ENCODE results near the gene MLX.
A peak's percentile ranks its signal among the peaks of the same experiment; 100 is the strongest.
"Not testable (repeated sequence)": the region's sequence is repeated elsewhere in the genome, so short reads cannot be mapped to it uniquely, and the experiment has no call there.

Gene MLX

DNA sequence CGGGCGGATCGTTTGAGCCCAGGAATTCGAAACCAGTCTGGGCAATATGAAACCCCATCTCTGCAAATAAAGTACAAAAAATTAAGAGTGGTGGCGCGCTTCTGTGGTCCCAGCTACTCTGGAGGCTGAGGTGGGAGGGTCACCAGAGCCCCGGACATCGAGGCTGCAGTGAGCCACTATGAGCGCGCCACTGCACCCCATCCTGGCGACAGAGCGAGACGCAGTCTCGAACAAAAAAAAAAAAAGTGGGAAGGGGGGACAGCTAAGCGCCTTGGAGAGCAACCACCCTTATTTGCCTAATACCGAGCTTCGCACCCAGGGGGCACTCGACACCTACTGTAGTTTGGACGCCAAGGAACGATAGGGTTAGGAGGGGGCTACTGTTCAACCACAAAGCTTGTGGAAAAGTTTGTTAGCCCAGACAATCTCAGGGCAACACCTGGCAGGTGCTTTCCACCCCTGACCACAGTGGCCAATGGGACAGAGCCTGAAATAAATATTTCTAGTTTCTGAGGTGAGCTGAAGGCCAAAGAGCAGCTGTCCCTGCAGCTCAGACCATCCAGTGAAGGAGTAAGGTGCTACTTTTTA lies 11.5 kb downstream of the MLX start:
- peak; percentile 75 for DNase-seq (ENCODE audit: low read depth, low spot score)

GRCh38 chr17:42579794-42580551 lies 13.1 kb downstream of the MLX start:
- DNase-seq (ENCODE audit: low read depth, low spot score) = no peak

DNA sequence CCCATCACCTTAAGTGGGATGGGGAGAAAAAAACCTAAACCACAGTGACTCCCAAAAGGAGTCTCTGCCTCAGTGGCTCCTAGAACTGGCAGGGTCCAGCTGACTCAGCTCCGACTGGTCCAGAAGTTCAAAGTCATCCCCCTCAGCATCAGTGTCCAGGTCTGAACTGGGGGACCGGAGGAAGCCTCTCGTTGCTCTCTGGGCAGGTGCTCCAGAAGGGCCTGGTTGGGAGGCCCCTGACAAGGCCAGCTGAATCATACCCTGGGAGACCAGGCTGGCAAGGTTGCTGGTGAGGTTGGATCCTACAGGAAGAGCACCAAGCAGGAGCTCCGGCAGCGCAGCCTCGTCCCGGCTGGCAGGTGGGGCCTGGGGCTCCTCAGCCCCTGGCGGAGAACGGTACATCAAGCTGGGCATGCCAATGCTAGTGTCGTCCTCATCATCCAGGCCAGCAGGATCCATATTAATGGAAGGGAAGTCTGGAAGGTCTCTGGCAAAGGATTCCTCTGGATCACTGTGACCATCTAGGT lies 14.9 kb downstream of the MLX start:
- no peak for DNase-seq (ENCODE audit: low read depth, low spot score)

- DNase-seq (ENCODE audit: low read depth, low spot score) = no peak
Measured at GRCh38 chr17:42584880-42585279, 18.0 kb downstream of the MLX start.

DNA sequence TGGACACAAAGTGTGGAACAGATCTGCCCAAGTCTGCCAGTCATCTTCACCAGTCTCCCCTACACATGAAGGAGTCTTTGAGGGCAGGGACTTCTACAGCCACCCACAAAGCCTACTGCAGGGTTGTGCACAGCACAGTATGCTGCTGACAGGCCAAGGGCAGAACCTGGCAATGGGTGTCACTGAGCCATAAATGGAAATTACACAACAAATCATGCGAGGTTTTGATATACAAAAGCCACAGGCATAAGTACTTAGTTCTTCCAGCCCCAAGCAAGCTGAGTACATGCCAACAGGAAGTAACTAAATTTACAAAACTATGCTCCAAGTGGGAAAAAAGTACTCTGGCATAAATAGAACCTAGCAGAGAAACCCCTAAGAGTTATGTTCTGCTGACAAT lies 18.5 kb downstream of the MLX start:
- DNase-seq (ENCODE audit: low read depth, low spot score) = no peak

DNA sequence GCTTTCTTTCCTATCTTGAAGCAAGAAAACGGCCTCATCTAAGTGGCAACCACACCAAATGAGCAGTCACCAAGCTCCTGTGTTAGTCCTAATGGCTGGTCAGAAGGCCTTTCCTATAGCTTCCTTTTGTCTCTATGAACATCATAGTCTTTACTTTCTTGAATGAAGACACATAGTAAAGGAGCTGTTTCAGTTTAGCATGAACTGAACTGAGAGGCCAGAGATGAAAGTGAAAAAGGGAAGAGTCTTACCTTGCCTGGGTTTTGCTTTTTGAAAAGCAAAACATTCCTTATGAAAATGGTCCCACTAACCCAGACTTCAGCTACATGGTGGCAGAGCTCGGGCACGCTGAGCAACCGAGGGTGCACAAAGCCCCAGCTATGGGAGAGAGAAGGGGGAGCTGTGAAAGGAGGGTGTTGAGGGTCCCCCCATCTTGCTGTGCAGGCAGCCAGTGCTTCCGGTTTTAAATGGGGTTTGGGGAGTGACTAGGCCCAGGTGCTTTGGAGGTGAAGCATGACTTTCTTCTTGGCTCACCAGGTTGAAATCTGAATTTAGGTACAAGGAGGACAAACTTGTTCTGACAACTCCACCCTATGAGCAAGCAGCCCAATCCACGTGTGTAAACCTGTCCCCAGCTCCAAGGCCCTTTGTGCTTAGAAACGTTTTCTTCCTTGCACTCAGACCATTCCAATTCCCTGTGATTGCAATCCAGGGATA lies 19.8 kb downstream of the MLX start:
- DNase-seq (ENCODE audit: low read depth, low spot score) = no peak

DNA sequence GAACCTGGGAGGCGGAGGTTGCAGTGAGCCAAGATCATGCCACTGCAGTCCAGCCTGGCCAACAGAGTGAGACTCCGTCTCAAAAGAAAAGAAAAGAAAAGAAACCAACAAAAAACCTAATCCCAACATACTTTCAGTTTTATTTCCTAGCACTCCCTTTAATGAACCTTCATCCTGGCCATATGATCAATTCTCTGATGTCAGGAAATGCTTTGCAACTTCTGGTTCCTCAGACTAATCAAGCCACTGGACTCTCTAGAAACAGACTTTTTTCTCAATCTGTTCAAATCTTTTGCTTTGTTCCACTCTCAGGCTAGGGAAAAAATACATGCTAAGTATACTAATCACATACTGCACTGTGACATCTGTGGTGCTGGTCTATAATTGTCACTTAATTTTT lies 24.0 kb downstream of the MLX start:
- no peak for DNase-seq (ENCODE audit: low read depth, low spot score)

GRCh38 chr17:42591411-42591810 lies 24.5 kb downstream of the MLX start:
- DNase-seq (ENCODE audit: low read depth, low spot score) = no peak

DNA sequence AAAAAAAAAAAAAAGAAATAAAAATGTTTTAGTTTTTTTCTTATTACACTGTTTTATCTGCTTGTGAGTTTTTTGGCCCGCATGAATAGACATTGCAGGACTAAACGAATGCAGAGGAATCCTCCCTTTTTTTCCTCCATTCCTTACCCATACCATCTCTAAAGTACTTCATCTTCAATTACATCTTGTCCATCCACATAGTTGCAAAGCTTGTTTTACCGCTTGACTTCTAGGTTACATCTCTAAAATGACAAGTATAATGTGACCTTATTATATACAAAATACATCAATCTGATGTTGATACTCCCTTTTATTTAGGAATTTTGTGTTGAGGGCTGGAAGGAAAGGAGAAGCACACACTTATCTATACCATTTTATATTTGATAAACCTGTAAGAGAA lies 29.5 kb downstream of the MLX start:
- no peak for DNase-seq (ENCODE audit: low read depth, low spot score)

GRCh38 chr17:42598905-42599304 lies 32.0 kb downstream of the MLX start:
- no peak for DNase-seq (ENCODE audit: low read depth, low spot score)

- DNase-seq (ENCODE audit: low read depth, low spot score) = no peak
Measured at GRCh38 chr17:42603318-42603717, 36.4 kb downstream of the MLX start.

- DNase-seq (ENCODE audit: low read depth, low spot score) = no peak
Measured at GRCh38 chr17:42607769-42608168, 40.9 kb downstream of the MLX start.

DNA sequence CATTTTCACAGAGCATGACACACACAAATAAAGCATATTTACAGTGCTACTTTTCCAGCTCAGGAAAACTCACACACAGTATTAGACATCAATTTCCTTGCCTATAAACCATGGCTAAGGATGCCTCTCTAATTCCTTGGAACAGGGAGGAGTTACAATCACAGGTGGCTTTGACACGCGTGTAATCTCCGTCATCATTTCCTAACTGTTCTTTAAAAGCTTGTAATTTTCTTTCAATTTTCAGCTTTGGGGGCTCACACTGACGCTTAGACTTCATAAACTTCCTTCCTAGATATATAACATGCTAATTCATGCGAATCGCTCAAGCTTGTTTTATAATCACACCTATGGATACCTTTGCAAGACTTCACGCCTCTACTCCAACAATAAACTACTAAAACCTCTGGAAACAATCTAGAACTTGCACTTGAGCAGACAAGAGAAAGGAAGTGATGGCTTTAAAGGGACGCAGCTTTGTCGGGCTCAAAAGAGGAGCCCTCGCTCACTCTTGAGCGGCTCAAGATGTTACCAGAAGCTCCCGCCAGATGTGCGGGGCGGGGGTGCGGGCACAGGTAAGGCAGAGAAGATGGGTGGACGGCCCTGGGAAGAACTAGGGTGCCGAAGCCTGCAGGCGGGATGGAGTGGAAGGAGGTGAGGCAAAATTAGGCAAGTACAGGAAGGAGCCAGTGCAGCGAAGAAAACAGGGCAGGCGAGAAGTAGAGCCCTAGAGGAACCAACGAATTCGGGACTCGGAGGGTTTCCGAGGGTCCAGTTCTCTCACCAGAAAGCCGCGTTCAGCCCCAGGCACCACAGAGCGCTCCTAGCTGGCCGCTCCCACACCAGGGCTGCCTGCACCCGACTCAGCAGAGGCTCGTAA lies 41.6 kb downstream of the MLX start:
- DNase-seq (ENCODE audit: low read depth, low spot score) = no peak

DNA sequence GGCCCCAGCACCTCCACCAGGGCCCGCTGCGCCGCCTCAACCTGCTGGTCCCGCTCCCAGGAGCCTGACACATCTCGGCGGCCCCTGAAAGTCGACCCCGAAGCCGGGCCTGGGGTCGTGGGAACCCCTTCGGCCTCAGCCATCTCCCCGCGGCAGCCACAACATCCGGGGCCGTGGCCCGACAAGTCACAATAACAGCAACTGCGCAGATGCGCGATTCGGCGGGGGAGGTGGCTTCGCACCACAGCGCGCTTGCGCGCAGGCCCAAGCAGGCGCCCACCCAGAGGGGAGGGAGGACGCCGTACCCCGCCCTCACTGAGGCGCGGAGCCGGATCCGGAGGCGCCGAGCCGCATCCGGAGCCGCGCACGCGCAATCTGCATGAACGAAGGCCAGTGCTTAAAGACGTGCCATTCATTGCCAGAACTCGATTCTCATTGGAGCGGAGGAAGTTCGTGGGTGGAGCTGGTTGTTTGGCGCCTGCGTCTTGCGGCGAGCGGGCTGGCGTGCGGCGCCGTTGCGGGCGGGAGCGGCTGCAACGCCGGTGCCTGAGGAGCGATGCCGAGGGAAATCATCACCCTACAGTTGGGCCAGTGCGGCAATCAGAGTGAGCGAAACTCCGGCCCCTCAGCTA lies 42.4 kb downstream of the MLX start, which contains the start of the genes RETREG3 and TUBG1:
TSS of gene RETREG3 (minus strand) at position 193 of the 632 bp plus-strand sequence. CDS start at position 143, 50 bp downstream.
TSS of gene TUBG1 (plus strand) at position 502 of the 632 bp plus-strand sequence. CDS start at position 557, 55 bp downstream.
- DNase-seq (ENCODE audit: low read depth, low spot score) = peak; percentile 96

GRCh38 chr17:42609814-42610801 lies 43.2 kb downstream of the MLX start:
- not testable (repeated sequence) for DNase-seq (ENCODE audit: low read depth, low spot score)

GRCh38 chr17:42612013-42612412 lies 45.1 kb downstream of the MLX start:
- DNase-seq (ENCODE audit: low read depth, low spot score) = no peak

DNA sequence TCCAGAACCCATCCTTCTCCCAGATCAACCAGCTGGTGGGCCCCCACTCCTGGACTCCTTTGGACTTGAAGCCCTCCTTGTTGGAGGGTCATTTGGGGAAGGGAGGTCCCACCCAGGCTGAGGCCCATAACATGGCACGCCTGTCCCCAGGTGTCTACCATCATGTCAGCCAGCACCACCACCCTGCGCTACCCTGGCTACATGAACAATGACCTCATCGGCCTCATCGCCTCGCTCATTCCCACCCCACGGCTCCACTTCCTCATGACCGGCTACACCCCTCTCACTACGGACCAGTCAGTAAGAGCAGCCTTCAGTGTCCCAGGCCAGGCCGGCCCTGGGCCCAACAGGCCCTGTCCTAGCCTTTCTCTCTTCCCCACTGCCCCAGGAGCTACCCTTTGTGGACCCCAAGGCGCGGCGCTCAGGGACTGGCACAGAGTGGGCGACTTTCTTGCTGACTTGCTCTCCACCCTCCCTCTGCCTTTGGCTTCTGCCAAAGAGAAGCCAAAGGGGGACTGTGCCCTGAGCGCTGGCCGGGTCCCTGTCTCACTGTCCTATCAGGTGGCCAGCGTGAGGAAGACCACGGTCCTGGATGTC lies 46.9 kb downstream of the MLX start:
- DNase-seq (ENCODE audit: low read depth, low spot score) = no peak

DNA sequence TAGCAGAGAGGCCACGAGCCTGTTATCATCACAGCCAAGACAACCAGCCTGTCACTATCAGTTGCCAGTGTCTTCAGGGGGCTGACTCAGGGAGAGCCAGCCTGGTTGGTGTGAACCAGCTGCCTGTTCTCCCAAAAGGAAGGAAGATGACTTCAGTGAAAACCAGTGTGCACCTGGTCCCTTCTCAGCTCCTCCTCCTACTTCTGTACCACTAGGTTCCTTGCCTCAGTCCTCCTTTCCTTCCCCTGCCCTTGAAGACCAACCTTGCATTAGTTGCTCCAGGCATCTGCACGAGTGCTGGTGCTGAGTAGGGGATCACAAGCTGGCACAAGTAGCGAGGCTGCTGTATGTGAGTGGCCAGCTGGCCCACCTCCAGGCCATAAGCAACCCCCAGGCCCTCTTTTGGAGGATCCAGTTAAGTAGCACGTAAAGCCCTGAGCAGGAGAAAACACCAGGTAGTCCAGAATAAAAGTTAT lies 51.1 kb downstream of the MLX start:
- no peak for DNase-seq (ENCODE audit: low read depth, low spot score)
